Ovary (tissue), 10 donors: Measurements from ENCODE around the gene RNF182. TPM values are rescaled to one million over a fixed set of nuclear protein-coding genes. Genes with fewer than 3 reads are reported as not detected.
"Not testable (repeated sequence)": the region's sequence is repeated elsewhere in the genome, so short reads cannot be mapped to it uniquely, and the experiment has no call there.

ENCODE experiments used
- DNase-seq, 5 donors: peaks; one replicate each; pipeline ENCODE4 v3.0.0-alpha.2; 2019 to 2020
- H3K27ac ChIP-seq, 2 donors: fragments of 200-600 bp; one replicate each; pipeline versions ENCODE4 v1.5.1 to v1.8.0; 2019 to 2022
- H3K27me3 ChIP-seq: fragments of 200-600 bp; one replicate; pipeline ENCODE4 v1.8.0; 2022
- H3K36me3 ChIP-seq: fragments of 200-600 bp; sonication (generic); one replicate; pipeline ENCODE4 v1.5.1; 2019
- H3K4me1 ChIP-seq: one replicate; pipeline ENCODE4 v1.8.1; 2013; ENCODE audit warnings: mild to moderate bottlenecking, moderate library complexity; ENCODE audit not compliant: insufficient read depth
- H3K4me3 ChIP-seq: fragments of 200-600 bp; sonication (generic); one replicate; pipeline ENCODE4 v1.5.1; 2017
- H3K9me3 ChIP-seq, 2 donors: fragments of 200-600 bp in 1 of 2; sonication (generic) in 1 of 2; one replicate each; pipeline versions ENCODE4 v1.5.1 to v1.8.1; 2013 to 2019; ENCODE audit warnings: mild to moderate bottlenecking in 1 of 2, moderate library complexity in 1 of 2
- EP300 ChIP-seq: sonication (generic); formaldehyde crosslinking; IDR thresholded peaks from one replicate; pipeline ENCODE4 v1.6.1; 2017; ENCODE audit warnings: antibody characterized with exemption
- POLR2A ChIP-seq: fragments of 450-650 bp; IDR thresholded peaks from one replicate; pipeline ENCODE4 v1.6.1; 2017; ENCODE audit warnings: antibody characterized with exemption, mild to moderate bottlenecking, moderate library complexity
- WGBS, 3 donors: extraction: QIAGEN DNeasy Blood & Tissue Kit in 1 of 3; methylation state at CpG; one replicate each; pipeline versions ENCODE4 v1.1.5 to v1.1.7; 2013 to 2017; 5-methylcytosine and 5-hydroxymethylcytosine counted together
- intact Hi-C, 4 donors: fragments of 100-400 bp; cut with DNase I; formaldehyde crosslinking; loops; one replicate each; pipeline versions ENCODE4 v1.11.0 to v1.15.1; 2022 to 2023
- long read RNA-seq, 3 donors: library from polyadenylated mRNA in 2 of 3; unstranded in 2 of 3; transcript quantifications; one replicate each; pipeline ENCODE4 v2.0.0 and lab custom pipeline, GENCODE V29; 2021 to 2026
- polyA plus RNA-seq, 2 donors: library from polyadenylated mRNA; stranded (reverse); fragments of 200-250 nt in 1 of 2; fragments of 350-450 nt in 1 of 2; fragmentation: Illumina TruSeq in 1 of 2; extraction: RNeasy Lipid Tissue Mini Kit (QIAGEN cat#74804) in 1 of 2; gene quantifications; one replicate each; pipeline ENCODE4 v1.2.3, GENCODE V29; 2013 to 2014
- total RNA-seq, 7 donors: library from RNA; depleted of rRNA in 2 of 7; stranded (reverse); fragments of >200 nt in 2 of 7; fragmentation: NEBNext Ultra II Directional in 3 of 7; extraction: Animal tissue kit (Norgen Biotek cat#: 25700) in 3 of 7; gene quantifications; one replicate each; pipeline versions ENCODE4 v1.1.0 to v1.2.4, GENCODE V29; 2016 to 2023
- TF ChIP-seq, protein P1 (sequence below), 3 donors: fragments of 450-650 bp in 2 of 3; fragments of 200-600 bp in 1 of 3; IDR thresholded peaks; one replicate each; pipeline versions ENCODE4 v1.5.1 to v1.8.0; 2016 to 2022; ENCODE audit warnings: antibody characterized with exemption in 3 of 3, mild to moderate bottlenecking in 1 of 3
- donor health status: DM: no; HTN: no; CAD: no; lungs with moderate emphysema.
- donor health status: DM: no; HTN: no; CAD: no.
- donor health status: Bipolar disorder and iron deficiency.
- donor health status: DM: yes; HTN: yes; CAD: no.
- donor health status: DM: no; HTN: no; CAD: no.
- donor health status: DM: yes; HTN: yes; CAD: no.

RNF182 gene
- total RNA-seq (1 to 10 TPM in 4 of 7 donors, under 1 TPM in 2, not detected in 1; 0.42 to 3.9 (median 1.1) TPM), polyA plus RNA-seq (under 1 TPM; 0.50 to 0.67 TPM)
- long read RNA-seq, donor 1: 0 reads
- long read RNA-seq, donor 2, partial matches to known transcripts: 0 of 5 reads
- long read RNA-seq, donor 2, other reads (novel, unspliced or antisense): 0 of 5 reads
- long read RNA-seq, donor 3, partial matches to known transcripts: 0 of 1 reads
- long read RNA-seq, donor 3, other reads (novel, unspliced or antisense): 0 of 1 reads

DNA sequence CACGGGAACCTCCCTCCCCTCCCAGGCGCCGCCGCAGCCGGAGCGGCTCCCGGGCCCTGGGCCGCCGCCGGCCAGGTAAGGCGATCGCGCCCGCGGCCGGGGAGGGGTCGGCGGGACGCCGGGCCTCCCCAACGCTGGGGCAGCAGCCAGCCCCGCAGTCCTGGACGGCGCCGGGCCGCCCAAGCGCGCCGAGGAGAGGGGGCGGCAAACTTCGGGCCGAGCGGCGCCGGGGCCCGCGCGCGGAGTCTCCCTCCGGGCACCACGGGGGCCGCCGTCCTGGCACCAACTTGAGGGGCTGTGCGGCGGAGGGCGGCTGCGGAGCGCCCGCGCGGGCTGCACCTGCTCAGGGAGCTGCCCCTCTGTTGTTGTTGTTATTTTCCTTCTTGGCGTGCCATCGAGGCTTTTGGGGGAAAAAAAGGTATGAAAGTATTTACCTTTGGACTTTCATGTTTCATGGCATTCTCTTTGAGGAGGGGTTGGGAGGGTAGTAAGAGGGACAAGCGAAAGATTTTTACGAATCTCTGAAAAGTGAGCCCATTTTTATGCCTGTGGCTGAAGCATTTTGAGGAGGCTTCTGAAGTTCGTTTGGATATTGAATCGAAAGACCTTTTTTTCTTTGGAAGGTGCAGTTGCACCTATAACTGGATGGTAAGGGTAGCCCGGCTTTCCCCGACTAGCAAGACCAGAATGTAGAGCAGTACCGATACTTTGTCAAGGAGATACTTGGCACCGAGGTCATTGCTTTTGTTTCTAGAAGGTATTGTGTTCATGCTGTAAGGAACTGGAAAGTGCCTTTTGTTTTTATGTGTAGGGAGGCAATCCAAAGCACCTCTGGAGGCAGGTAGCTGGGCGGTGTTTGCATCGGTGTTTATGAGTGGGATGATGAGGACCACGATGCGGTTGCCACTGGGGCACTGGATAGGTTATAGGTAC is at the start of gene RNF182:
Gene RNF182, plus strand, starts transcription at position 4 of the 933 bp plus-strand sequence. CDS start 52,168 bp downstream, outside the sequence.
- Histone ChIP-seq H3K4me1 (no peaks in the 10 kb centered on the region), H3K36me3 (no peaks in the 10 kb centered on the region), H3K9me3 (no peaks in the 10 kb centered on the region), H3K4me3 (peak within 1 kb of the TSS; percentile 40), H3K27ac (no peak within 1 kb of the TSS), H3K27me3 (no peaks in the 10 kb centered on the region)
- DNase-seq: no peak
- intact Hi-C loops: loop anchor here in 1 of 4 donors (10.0 kb wide), 1 partner anchor 110 kb away; no protein-coding TSS in a partner anchor
- TF ChIP-seq POLR2A: no peak
- no peak for TF ChIP-seq EP300
- WGBS, 3 donors: 3 to 6% (median 5%) methylated on average over 30 to 59 of the region's 65 CpGs

DNA sequence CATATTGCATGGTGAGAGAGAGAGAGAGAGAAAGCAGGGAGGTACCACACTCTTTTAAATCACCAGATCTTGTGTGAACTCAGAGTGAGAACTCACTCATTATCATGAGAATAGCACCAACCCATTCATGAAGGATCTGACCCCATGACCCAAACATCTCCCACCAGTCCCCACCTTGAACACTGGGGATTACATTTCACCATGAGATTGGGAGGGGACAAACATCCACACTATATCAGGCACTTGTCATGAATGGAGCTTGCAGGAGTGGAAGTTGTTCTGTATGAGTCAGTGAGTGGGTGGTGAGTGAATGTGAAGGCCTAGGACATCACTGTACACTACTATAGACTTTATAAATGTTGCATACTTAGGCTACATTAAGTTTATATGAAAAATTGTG is 47.7 kb upstream of the RNF182 start:
- TF ChIP-seq, protein P1, sequence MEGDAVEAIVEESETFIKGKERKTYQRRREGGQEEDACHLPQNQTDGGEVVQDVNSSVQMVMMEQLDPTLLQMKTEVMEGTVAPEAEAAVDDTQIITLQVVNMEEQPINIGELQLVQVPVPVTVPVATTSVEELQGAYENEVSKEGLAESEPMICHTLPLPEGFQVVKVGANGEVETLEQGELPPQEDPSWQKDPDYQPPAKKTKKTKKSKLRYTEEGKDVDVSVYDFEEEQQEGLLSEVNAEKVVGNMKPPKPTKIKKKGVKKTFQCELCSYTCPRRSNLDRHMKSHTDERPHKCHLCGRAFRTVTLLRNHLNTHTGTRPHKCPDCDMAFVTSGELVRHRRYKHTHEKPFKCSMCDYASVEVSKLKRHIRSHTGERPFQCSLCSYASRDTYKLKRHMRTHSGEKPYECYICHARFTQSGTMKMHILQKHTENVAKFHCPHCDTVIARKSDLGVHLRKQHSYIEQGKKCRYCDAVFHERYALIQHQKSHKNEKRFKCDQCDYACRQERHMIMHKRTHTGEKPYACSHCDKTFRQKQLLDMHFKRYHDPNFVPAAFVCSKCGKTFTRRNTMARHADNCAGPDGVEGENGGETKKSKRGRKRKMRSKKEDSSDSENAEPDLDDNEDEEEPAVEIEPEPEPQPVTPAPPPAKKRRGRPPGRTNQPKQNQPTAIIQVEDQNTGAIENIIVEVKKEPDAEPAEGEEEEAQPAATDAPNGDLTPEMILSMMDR (IDR thresholded peaks at IDR 0.05): no peak
- TF ChIP-seq POLR2A (no peak), EP300 (no peak)
- Histone ChIP-seq H3K4me3 (no peak overlapping the region), H3K36me3 (no peaks in the 10 kb centered on the region), H3K4me1 (peaks cover 5% of the 10 kb centered on the region), H3K9me3 (peaks cover 0 to 4% of the 10 kb centered on the region in 2 donors), H3K27ac (no peak overlapping the region), H3K27me3 (no peaks in the 10 kb centered on the region)
- DNase-seq: no peak
- intact Hi-C loops: no loop called here

GRCh38 chr6:13880061-13880663 is 44.6 kb upstream of the RNF182 start:
- H3K9me3 ChIP-seq, H3K27me3 ChIP-seq, H3K36me3 ChIP-seq, H3K4me3 ChIP-seq, H3K4me1 ChIP-seq, H3K27ac ChIP-seq, intact Hi-C loops, DNase-seq: not testable (repeated sequence)
- 60 to 69% (median 64%) methylated on average over 12 of the region's 12 CpGs for WGBS, 3 donors

DNA sequence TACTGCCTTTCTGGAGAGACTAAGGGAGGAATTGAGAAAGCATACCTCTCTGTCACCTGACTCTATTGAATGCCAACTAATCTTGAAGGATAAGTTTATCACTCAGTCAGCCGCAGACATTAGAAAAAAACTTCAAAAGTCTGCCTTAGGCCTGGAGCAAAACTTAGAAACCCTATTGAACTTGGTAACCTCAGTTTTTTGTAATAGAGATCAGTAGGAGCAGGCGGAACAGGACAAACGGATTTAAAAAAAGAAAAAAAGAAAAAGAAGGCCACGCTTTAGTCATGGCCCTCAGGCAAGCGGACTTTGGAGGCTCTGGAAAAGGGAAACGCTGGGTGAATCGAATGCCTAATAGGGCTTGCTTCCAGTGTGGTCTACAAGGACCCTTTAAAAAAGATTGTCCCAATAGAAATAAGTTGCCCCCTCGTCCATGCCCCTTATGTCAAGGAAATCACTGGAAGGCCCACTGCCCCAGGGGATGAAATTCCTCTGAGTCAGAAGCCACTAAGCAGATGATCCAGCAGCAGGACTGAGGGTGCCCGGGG is 43.1 kb upstream of the RNF182 start:
- Histone ChIP-seq H3K36me3 (no peaks in the 10 kb centered on the region), H3K27me3 (no peaks in the 10 kb centered on the region), H3K27ac (no peak overlapping the region), H3K4me1 (no peaks in the 10 kb centered on the region), H3K9me3 (peaks cover 0 to 4% of the 10 kb centered on the region in 2 donors), H3K4me3 (no peak overlapping the region)
- DNase-seq: no peak
- TF ChIP-seq, protein P1 (IDR thresholded peaks at IDR 0.05): no peak
- no peak for TF ChIP-seq POLR2A
- TF ChIP-seq EP300: no peak
- intact Hi-C loops: no loop called here
- WGBS, 3 donors: 75 to 82% (median 77%) methylated on average over 9 of the region's 9 CpGs

DNA sequence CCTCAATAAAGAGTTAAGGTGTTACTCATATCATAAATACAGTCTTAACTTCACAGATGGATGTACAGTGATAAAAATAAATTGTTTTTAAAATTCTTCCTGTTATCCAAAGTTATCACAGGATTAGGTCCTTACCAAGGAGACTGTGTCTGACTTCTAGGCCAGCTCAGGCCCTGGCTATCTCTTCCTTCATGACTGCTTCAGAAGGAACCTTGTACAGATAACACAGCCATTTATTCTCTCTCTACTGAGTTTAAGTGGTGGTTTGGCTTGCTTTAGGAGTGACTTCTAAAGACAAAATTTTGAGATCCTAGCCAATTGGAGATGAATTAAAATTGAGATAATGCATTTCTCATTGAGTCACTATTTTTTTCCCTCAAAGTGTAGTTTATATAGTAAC is 40.8 kb upstream of the RNF182 start:
- no peak for TF ChIP-seq POLR2A
- TF ChIP-seq, protein P1 (IDR thresholded peaks at IDR 0.05): no peak
- no peak for TF ChIP-seq EP300
- intact Hi-C loops: no loop called here
- Histone ChIP-seq H3K9me3 (no peaks in the 10 kb centered on the region), H3K27ac (no peak overlapping the region), H3K27me3 (no peaks in the 10 kb centered on the region), H3K4me3 (no peak overlapping the region), H3K36me3 (no peaks in the 10 kb centered on the region), H3K4me1 (no peaks in the 10 kb centered on the region)
- no peak for DNase-seq
